Mesenchymal stem cell (in vitro differentiated cells and primary cell): ENCODE measurements around the gene KDM4C.

Experiments
- DNase-seq: peaks from one replicate; pipeline ENCODE4 v3.0.0-alpha.2; 2013
- H2AFZ ChIP-seq: one replicate; pipeline ENCODE4 v1.6.1; 2013; ENCODE audit warnings: low read depth, mild to moderate bottlenecking, control low read depth, inconsistent platforms, low read length, moderate library complexity
- H2AK5ac ChIP-seq: 2 replicates; pipeline ENCODE4 v1.6.1; 2013; ENCODE audit warnings: low read length, moderate library complexity, mild to moderate bottlenecking, inconsistent platforms; ENCODE audit not compliant: severe bottlenecking
- H2BK120ac ChIP-seq: one replicate; pipeline ENCODE4 v1.6.1; 2013; ENCODE audit warnings: low read depth, mild to moderate bottlenecking, inconsistent platforms, low read length, moderate library complexity
- H2BK12ac ChIP-seq, 2 experiments: one replicate each; pipeline ENCODE4 v1.6.1; 2013; ENCODE audit warnings: inconsistent platforms in 2 of 2, low read length in 2 of 2, mild to moderate bottlenecking in 2 of 2, moderate library complexity in 2 of 2, control low read depth in 1 of 2
- H2BK15ac ChIP-seq: one replicate; pipeline ENCODE4 v1.6.1; 2013; ENCODE audit warnings: mild to moderate bottlenecking, low read depth, inconsistent platforms; ENCODE audit not compliant: poor library complexity, severe bottlenecking
- H2BK5ac ChIP-seq: 2 replicates; pipeline ENCODE4 v1.6.1; 2013; ENCODE audit warnings: low read depth, mild to moderate bottlenecking, low read length, control low read depth, inconsistent platforms; ENCODE audit not compliant: poor library complexity, severe bottlenecking
- H3K14ac ChIP-seq, 2 experiments: one replicate each; pipeline ENCODE4 v1.6.1; 2013; ENCODE audit warnings: inconsistent platforms in 2 of 2, low read length in 2 of 2, control low read depth in 1 of 2, mild to moderate bottlenecking in 1 of 2, moderate library complexity in 1 of 2
- H3K18ac ChIP-seq, 2 experiments: one replicate each; pipeline ENCODE4 v1.6.1; 2013; ENCODE audit warnings: inconsistent platforms in 2 of 2, low read length in 2 of 2, control low read depth in 1 of 2, low read depth in 1 of 2, mild to moderate bottlenecking in 1 of 2
- H3K23ac ChIP-seq, 2 experiments: one replicate each; pipeline ENCODE4 v1.6.1; 2013; ENCODE audit warnings: inconsistent platforms in 2 of 2, low read length in 2 of 2, mild to moderate bottlenecking in 2 of 2, moderate library complexity in 2 of 2, control low read depth in 1 of 2
- H3K27ac ChIP-seq: 2 replicates; pipeline ENCODE4 v1.5.1; 2013; ENCODE audit warnings: mild to moderate bottlenecking, moderate library complexity, low read length, control low read depth, inconsistent platforms; ENCODE audit not compliant: poor library complexity, severe bottlenecking
- H3K27me3 ChIP-seq, 2 experiments: 2 replicates each; pipeline versions ENCODE4 v1.6.1 to v1.7.0; 2013; ENCODE audit warnings: low read length in 2 of 2, mild to moderate bottlenecking in 2 of 2, moderate library complexity in 2 of 2, control low read depth in 1 of 2, inconsistent platforms in 1 of 2; ENCODE audit not compliant: control insufficient read depth in 1 of 2, insufficient read depth in 1 of 2
- H3K36me3 ChIP-seq, 2 experiments: 2 replicates each; pipeline versions ENCODE4 v1.6.1 to v1.7.0; 2013; ENCODE audit warnings: low read length in 2 of 2, control low read depth in 1 of 2, inconsistent platforms in 1 of 2, low read depth in 1 of 2, mild to moderate bottlenecking in 1 of 2; ENCODE audit not compliant: insufficient read depth in 2 of 2, control insufficient read depth in 1 of 2
- H3K4ac ChIP-seq, 2 experiments: one replicate each; pipeline ENCODE4 v1.6.1; 2013; ENCODE audit warnings: inconsistent platforms in 2 of 2, low read length in 2 of 2, mild to moderate bottlenecking in 2 of 2, moderate library complexity in 2 of 2, control low read depth in 1 of 2, low read depth in 1 of 2
- H3K4me1 ChIP-seq: 2 replicates; pipeline ENCODE4 v1.6.1; 2013; ENCODE audit warnings: low read depth, low read length, control low read depth; ENCODE audit not compliant: control insufficient read depth, insufficient read depth
- H3K4me2 ChIP-seq: 2 replicates; pipeline ENCODE4 v1.6.1; 2013; ENCODE audit warnings: low read length, mild to moderate bottlenecking, inconsistent platforms; ENCODE audit not compliant: poor library complexity, severe bottlenecking
- H3K4me3 ChIP-seq, 2 experiments: 2 replicates each; pipeline versions ENCODE4 v1.5.1 to v1.7.0; 2013; ENCODE audit warnings: low read length in 2 of 2, mild to moderate bottlenecking in 2 of 2, control low read depth in 1 of 2, low read depth in 1 of 2; ENCODE audit not compliant: insufficient read depth in 1 of 2
- H3K79me1 ChIP-seq: replicated peaks from 2 replicates; pipeline ENCODE4 v1.6.1; 2013; ENCODE audit warnings: mild to moderate bottlenecking, control low read depth, low read length, inconsistent platforms; ENCODE audit not compliant: poor library complexity, severe bottlenecking
- H3K9ac ChIP-seq: 2 replicates; pipeline ENCODE4 v1.7.0; 2013; ENCODE audit warnings: mild to moderate bottlenecking, low read length, moderate library complexity
- H3K9me3 ChIP-seq: 2 replicates; pipeline ENCODE4 v1.7.0; 2013; ENCODE audit warnings: mild to moderate bottlenecking, low read length; ENCODE audit not compliant: control insufficient read depth
- H4K8ac ChIP-seq: one replicate; pipeline ENCODE4 v1.6.1; 2013; ENCODE audit warnings: inconsistent platforms, mild to moderate bottlenecking, low read length, moderate library complexity
- H4K91ac ChIP-seq: one replicate; pipeline ENCODE4 v1.6.1; 2013; ENCODE audit warnings: mild to moderate bottlenecking, low read length, inconsistent platforms
- WGBS: methylation state at CpG from one replicate; pipeline ENCODE4 v1.1.7; 2013; ENCODE audit warnings: mixed read lengths; 5-methylcytosine and 5-hydroxymethylcytosine counted together

KDM4C gene

GRCh38 chr9:7053903-7054302 is 296.1 kb downstream of the KDM4C start:
- no peak for DNase-seq

GRCh38 chr9:7055171-7055903 is 297.6 kb downstream of the KDM4C start:
- 79% methylated on average over 3 of the region's 7 CpGs for WGBS
- no peak overlapping the region for H3K14ac ChIP-seq
- no peak overlapping the region for H3K27ac ChIP-seq
- no peak overlapping the region for H2BK120ac ChIP-seq
- no peak overlapping the region for H2BK15ac ChIP-seq
- no peaks in the 10 kb centered on the region for H3K27me3 ChIP-seq
- no peak overlapping the region for H3K18ac ChIP-seq
- H4K8ac ChIP-seq = no peak overlapping the region
- no peak for DNase-seq
- H3K4me1 ChIP-seq = no peaks in the 10 kb centered on the region
- H2AK5ac ChIP-seq = no peak overlapping the region
- H3K79me1 ChIP-seq = no peaks in the 10 kb centered on the region
- H3K4me2 ChIP-seq = no peak overlapping the region
- peak overlapping the region in 1 of 2 experiments; percentile 10 for H2BK12ac ChIP-seq
- H3K9ac ChIP-seq = no peak overlapping the region
- H2BK5ac ChIP-seq = no peak overlapping the region
- H3K36me3 ChIP-seq = peaks cover 0 to 11% of the 10 kb centered on the region in 2 experiments
- H4K91ac ChIP-seq = no peak overlapping the region
- H2AFZ ChIP-seq = no peak overlapping the region
- H3K23ac ChIP-seq = no peak overlapping the region
- H3K4ac ChIP-seq = no peak overlapping the region
- H3K4me3 ChIP-seq = no peak overlapping the region
- no peaks in the 10 kb centered on the region for H3K9me3 ChIP-seq

More at GRCh38 chr9:7053903-7054302, 296.1 kb downstream of the KDM4C start:
- Histone ChIP-seq H2BK5ac (no peak overlapping the region), H3K23ac (no peak overlapping the region), H3K36me3 (peaks cover 0 to 22% of the 10 kb centered on the region in 2 experiments), H2BK12ac (no peak overlapping the region), H2BK15ac (peak overlapping the region; percentile 67), H3K4ac (no peak overlapping the region), H3K9me3 (no peaks in the 10 kb centered on the region), H3K14ac (no peak overlapping the region), H3K79me1 (no peaks in the 10 kb centered on the region), H2AFZ (no peak overlapping the region), H4K91ac (no peak overlapping the region), H3K18ac (no peak overlapping the region), H3K27me3 (no peaks in the 10 kb centered on the region), H3K9ac (no peak overlapping the region), H3K27ac (no peak overlapping the region), H3K4me2 (no peak overlapping the region), H2AK5ac (no peak overlapping the region), H3K4me3 (no peak overlapping the region), H4K8ac (peak overlapping the region; percentile 69), H2BK120ac (no peak overlapping the region), H3K4me1 (no peaks in the 10 kb centered on the region)
- WGBS = 30% methylated on average over 2 of the region's 2 CpGs

- Histone ChIP-seq H2BK5ac (no peak overlapping the region), H3K4ac (no peak overlapping the region), H3K9me3 (no peaks in the 10 kb centered on the region), H3K4me1 (no peaks in the 10 kb centered on the region), H3K36me3 (peaks cover 0 to 11% of the 10 kb centered on the region in 2 experiments), H4K8ac (no peak overlapping the region), H3K79me1 (no peaks in the 10 kb centered on the region), H3K23ac (no peak overlapping the region), H3K27me3 (no peaks in the 10 kb centered on the region), H3K4me3 (no peak overlapping the region), H3K14ac (no peak overlapping the region), H2AFZ (no peak overlapping the region), H4K91ac (no peak overlapping the region), H3K9ac (no peak overlapping the region), H3K18ac (no peak overlapping the region), H2BK120ac (no peak overlapping the region), H3K4me2 (no peak overlapping the region), H2BK12ac (no peak overlapping the region), H3K27ac (no peak overlapping the region), H2AK5ac (no peak overlapping the region), H2BK15ac (no peak overlapping the region)
- no peak for DNase-seq
These were observed 298.5 kb downstream of the KDM4C start for GRCh38 chr9:7056254-7056653.

- no peak overlapping the region for H2AFZ ChIP-seq
- no peak overlapping the region for H3K23ac ChIP-seq
- H2BK5ac ChIP-seq = no peak overlapping the region
- no peaks in the 10 kb centered on the region for H3K79me1 ChIP-seq
- H2BK15ac ChIP-seq = no peak overlapping the region
- no peak overlapping the region for H3K14ac ChIP-seq
- H3K18ac ChIP-seq = no peak overlapping the region
- H4K91ac ChIP-seq = no peak overlapping the region
- no peaks in the 10 kb centered on the region for H3K4me1 ChIP-seq
- no peak overlapping the region for H3K4me3 ChIP-seq
- no peak overlapping the region for H3K27ac ChIP-seq
- H2BK12ac ChIP-seq = no peak overlapping the region
- no peaks in the 10 kb centered on the region for H3K9me3 ChIP-seq
- 100% methylated on average over 1 of the region's 3 CpGs for WGBS
- H3K9ac ChIP-seq = no peak overlapping the region
- H3K36me3 ChIP-seq = peaks cover 0 to 6% of the 10 kb centered on the region in 2 experiments
- H4K8ac ChIP-seq = no peak overlapping the region
- no peak overlapping the region for H3K4ac ChIP-seq
- peak; percentile 60 for DNase-seq
- no peak overlapping the region for H2BK120ac ChIP-seq
- H3K4me2 ChIP-seq = no peak overlapping the region
- no peak overlapping the region for H2AK5ac ChIP-seq
- no peaks in the 10 kb centered on the region for H3K27me3 ChIP-seq
These were observed 300.7 kb downstream of the KDM4C start for GRCh38 chr9:7058473-7058872.
